ENCODE results near the gene CCT2.
A peak's percentile ranks its signal among the peaks of the same experiment; 100 is the strongest.

CCT2 gene

GRCh38 chr12:69608114-69608513, 22.9 kb downstream of the CCT2 start:
- no peaks in the 10 kb centered on the region for H3K4me1 Mint-ChIP-seq

GRCh38 chr12:69610126-69610525, 24.9 kb downstream of the CCT2 start:
- H3K36me3 Mint-ChIP-seq = no peaks in the 10 kb centered on the region
- no peaks in the 10 kb centered on the region for H3K4me1 Mint-ChIP-seq
- no peak for ATAC-seq
- H3K4me3 Mint-ChIP-seq = no peak overlapping the region
- no peak overlapping the region for H3K27ac Mint-ChIP-seq
- H3K9me3 Mint-ChIP-seq = no peaks in the 10 kb centered on the region
- H3K27me3 Mint-ChIP-seq = no peaks in the 10 kb centered on the region

More at GRCh38 chr12:69608114-69608513, 22.9 kb downstream of the CCT2 start:
- Mint-ChIP-seq H3K9me3 (peaks cover 4% of the 10 kb centered on the region), H3K27ac (no peak overlapping the region), H3K4me3 (no peak overlapping the region), H3K27me3 (no peaks in the 10 kb centered on the region), H3K36me3 (peaks cover 6% of the 10 kb centered on the region)
- no peak for ATAC-seq

DNA sequence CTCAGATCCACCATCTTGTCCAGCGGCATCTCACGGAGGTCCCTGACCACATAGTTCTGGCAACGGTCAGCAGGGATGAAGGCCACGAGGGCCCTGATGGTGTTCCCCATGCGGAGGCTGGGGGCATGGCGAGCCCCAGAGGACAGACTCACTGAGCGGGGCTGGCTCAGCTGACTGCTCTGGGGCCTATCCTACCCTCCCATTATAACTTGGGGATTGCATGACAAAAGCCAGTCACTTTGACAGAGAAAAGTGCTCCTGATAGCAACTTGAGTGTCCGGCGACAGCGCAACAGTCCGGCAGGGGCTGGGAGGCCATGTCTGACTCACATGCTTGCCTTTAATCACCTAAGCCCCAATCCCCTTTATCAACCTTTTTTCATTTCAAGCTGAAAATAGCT, 25.5 kb downstream of the CCT2 start, which contains the start of gene LRRC10:
Gene LRRC10 (minus strand): TSS at position 179 of the 400 bp plus-strand sequence. CDS start 69 bp downstream, at position 110.
- Mint-ChIP-seq H3K9me3 (no peaks in the 10 kb centered on the region), H3K36me3 (no peaks in the 10 kb centered on the region), H3K4me3 (no peak within 1 kb of the TSS), H3K27me3 (no peaks in the 10 kb centered on the region), H3K27ac (no peak within 1 kb of the TSS), H3K4me1 (peaks cover 3% of the 10 kb centered on the region)
- ATAC-seq = no peak

DNA sequence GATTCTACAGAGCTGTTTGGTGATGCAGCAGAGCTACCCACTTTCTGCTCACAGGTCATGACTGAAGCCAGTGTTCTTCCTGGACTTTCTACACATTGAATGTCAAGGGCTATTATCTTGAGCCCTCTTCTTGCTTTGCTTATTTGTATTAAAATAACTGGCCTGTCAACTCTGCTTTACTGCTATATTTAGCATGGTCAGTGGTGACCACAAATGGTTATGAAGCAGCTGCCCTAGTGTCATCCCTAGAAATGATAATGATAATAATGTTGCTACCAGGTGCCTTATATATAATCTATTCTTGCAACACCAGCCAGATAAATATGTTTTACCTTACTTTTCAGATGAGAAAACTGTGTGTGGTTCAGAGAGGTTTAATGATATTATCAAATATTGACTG, 28.1 kb downstream of the CCT2 start:
- H3K27me3 Mint-ChIP-seq = no peaks in the 10 kb centered on the region
- H3K4me3 Mint-ChIP-seq = no peak overlapping the region
- H3K36me3 Mint-ChIP-seq = no peaks in the 10 kb centered on the region
- peaks cover 11% of the 10 kb centered on the region for H3K4me1 Mint-ChIP-seq
- H3K27ac Mint-ChIP-seq = no peak overlapping the region
- no peaks in the 10 kb centered on the region for H3K9me3 Mint-ChIP-seq
- ATAC-seq = no peak

DNA sequence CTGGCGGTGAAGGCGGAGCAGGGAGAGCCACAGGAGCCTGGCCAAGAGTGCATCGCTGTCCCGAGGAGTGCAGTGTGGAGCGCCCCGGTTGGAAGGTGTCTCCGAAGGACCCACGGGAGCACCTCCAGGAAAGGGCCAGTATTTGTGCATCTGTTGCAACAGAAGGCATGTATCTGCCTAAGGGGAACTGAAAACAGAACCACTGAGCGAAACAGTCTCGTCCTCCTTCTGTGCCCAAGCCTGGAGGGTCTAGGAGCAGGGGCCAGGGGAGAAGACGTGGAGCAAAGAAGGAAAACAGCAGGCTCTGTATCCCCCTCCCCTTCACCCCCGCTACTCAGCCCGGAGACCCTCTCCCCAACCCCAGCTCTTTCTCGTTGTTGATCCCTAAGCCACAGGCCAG, 30.8 kb downstream of the CCT2 start:
- H3K27me3 Mint-ChIP-seq = peaks cover 8% of the 10 kb centered on the region
- no peak overlapping the region for H3K4me3 Mint-ChIP-seq
- no peak overlapping the region for H3K27ac Mint-ChIP-seq
- H3K4me1 Mint-ChIP-seq = peaks cover 11% of the 10 kb centered on the region
- no peaks in the 10 kb centered on the region for H3K9me3 Mint-ChIP-seq
- ATAC-seq = peak; percentile 57
- H3K36me3 Mint-ChIP-seq = no peaks in the 10 kb centered on the region

- Mint-ChIP-seq H3K4me1 (peaks cover 11% of the 10 kb centered on the region), H3K36me3 (no peaks in the 10 kb centered on the region), H3K27ac (no peak overlapping the region), H3K27me3 (peaks cover 11% of the 10 kb centered on the region), H3K4me3 (no peak overlapping the region), H3K9me3 (no peaks in the 10 kb centered on the region)
- no peak for ATAC-seq
These were observed 33.8 kb downstream of the CCT2 start for GRCh38 chr12:69619050-69619449.

GRCh38 chr12:69620077-69620476, 34.8 kb downstream of the CCT2 start:
- Mint-ChIP-seq H3K9me3 (no peaks in the 10 kb centered on the region), H3K4me1 (peaks cover 11% of the 10 kb centered on the region), H3K27ac (no peak overlapping the region), H3K4me3 (no peak overlapping the region), H3K36me3 (no peaks in the 10 kb centered on the region), H3K27me3 (peaks cover 11% of the 10 kb centered on the region)
- ATAC-seq = no peak

- peaks cover 5% of the 10 kb centered on the region for H3K4me1 Mint-ChIP-seq
- H3K27me3 Mint-ChIP-seq = peaks cover 11% of the 10 kb centered on the region
These were observed 35.7 kb downstream of the CCT2 start for GRCh38 chr12:69620921-69621320.

DNA sequence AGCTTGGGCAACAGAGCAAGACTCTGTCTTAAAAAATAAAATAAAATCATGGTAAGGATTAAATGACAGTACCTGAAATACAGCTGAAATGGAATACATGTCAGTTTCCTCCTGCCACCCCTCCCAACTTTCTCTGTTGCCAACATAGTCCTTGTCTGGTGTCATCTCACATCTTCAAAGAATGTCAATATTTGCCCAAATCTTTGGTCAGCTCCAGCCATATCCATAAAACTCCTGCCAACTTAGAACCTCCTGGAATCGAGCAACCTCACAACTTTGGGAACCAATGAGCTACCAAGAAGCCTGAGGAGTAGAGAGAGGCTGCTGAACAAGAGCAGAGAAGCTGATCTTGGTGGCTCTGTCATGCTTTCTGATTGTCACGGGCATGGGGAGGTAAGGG, 36.3 kb downstream of the CCT2 start:
- H3K36me3 Mint-ChIP-seq = no peaks in the 10 kb centered on the region
- no peak overlapping the region for H3K27ac Mint-ChIP-seq
- H3K4me3 Mint-ChIP-seq = no peak overlapping the region
- no peaks in the 10 kb centered on the region for H3K4me1 Mint-ChIP-seq
- no peaks in the 10 kb centered on the region for H3K9me3 Mint-ChIP-seq
- no peak for ATAC-seq
- H3K27me3 Mint-ChIP-seq = peaks cover 11% of the 10 kb centered on the region

More at GRCh38 chr12:69620921-69621320, 35.7 kb downstream of the CCT2 start:
- Mint-ChIP-seq H3K9me3 (no peaks in the 10 kb centered on the region), H3K27ac (no peak overlapping the region), H3K36me3 (no peaks in the 10 kb centered on the region), H3K4me3 (no peak overlapping the region)
- no peak for ATAC-seq

DNA sequence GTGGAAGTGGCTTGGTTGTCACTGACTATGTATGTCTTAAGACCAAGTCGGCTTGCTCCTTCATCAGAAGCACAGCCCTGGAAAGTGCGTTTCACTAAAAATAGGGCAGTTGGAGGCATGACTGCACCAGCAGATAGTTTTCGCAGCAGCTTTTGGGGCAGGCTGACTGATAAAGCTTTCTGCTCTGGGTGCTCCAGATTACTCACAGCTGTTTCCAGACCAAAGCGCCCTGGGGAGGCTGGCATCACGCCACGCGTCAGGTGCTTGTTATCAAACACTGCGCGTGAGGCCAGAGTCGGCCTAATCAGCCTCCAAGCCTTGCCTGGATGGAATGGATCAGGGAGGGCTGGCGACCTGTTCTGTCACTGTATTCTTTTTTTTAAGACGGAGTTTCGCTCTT, 38.7 kb downstream of the CCT2 start:
- Mint-ChIP-seq H3K27me3 (peaks cover 11% of the 10 kb centered on the region), H3K4me3 (no peak overlapping the region), H3K4me1 (no peaks in the 10 kb centered on the region), H3K36me3 (no peaks in the 10 kb centered on the region), H3K9me3 (no peaks in the 10 kb centered on the region), H3K27ac (no peak overlapping the region)
- no peak for ATAC-seq

- Mint-ChIP-seq H3K36me3 (no peaks in the 10 kb centered on the region), H3K27ac (no peak overlapping the region), H3K9me3 (no peaks in the 10 kb centered on the region), H3K4me3 (no peak overlapping the region), H3K4me1 (no peaks in the 10 kb centered on the region), H3K27me3 (no peaks in the 10 kb centered on the region)
- ATAC-seq = no peak
These were observed 42.2 kb downstream of the CCT2 start for GRCh38 chr12:69627501-69627900.

- Mint-ChIP-seq H3K4me1 (no peaks in the 10 kb centered on the region), H3K36me3 (no peaks in the 10 kb centered on the region), H3K9me3 (no peaks in the 10 kb centered on the region), H3K27ac (no peak overlapping the region), H3K27me3 (no peaks in the 10 kb centered on the region), H3K4me3 (no peak overlapping the region)
- no peak for ATAC-seq
These were observed 44.9 kb downstream of the CCT2 start for GRCh38 chr12:69630191-69630590.

GRCh38 chr12:69633061-69633460, 47.8 kb downstream of the CCT2 start:
- Mint-ChIP-seq H3K27me3 (no peaks in the 10 kb centered on the region), H3K36me3 (no peaks in the 10 kb centered on the region), H3K27ac (no peak overlapping the region), H3K4me3 (no peak overlapping the region), H3K4me1 (no peaks in the 10 kb centered on the region), H3K9me3 (no peaks in the 10 kb centered on the region)
- no peak for ATAC-seq

DNA sequence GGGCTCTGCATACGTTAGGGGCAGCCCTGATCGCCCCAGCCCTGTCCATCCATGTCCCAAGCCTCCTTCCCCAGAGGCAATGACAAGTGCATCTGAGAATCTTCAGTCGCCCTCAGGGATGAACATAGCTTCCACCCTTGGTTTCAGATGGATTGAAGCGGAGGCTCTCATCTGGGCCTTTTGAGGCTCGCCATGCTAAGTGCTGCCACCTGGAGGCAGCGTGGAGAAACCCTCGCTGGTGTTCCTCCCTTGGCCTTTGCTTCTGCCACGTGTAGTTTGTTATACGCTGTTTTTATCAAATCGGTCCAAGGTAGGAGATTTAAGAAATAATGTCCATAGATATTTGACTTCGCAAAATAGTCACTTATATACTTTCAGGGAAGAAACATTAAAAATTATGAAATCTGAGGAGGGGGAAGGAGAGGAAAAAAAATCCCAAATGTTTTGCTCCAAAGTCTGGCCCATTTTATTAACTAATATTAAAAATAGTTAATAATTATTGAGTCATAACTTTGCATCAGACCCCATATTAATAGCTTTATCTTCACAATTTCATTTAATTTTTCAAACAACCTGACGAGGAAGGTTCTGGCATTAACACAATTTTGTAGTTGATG, 54.2 kb downstream of the CCT2 start:
- peaks cover 6% of the 10 kb centered on the region for H3K4me1 Mint-ChIP-seq
- H3K27ac Mint-ChIP-seq = no peak overlapping the region
- no peaks in the 10 kb centered on the region for H3K9me3 Mint-ChIP-seq
- H3K27me3 Mint-ChIP-seq = no peaks in the 10 kb centered on the region
- H3K4me3 Mint-ChIP-seq = no peak overlapping the region
- no peaks in the 10 kb centered on the region for H3K36me3 Mint-ChIP-seq
- ATAC-seq = peak; percentile 69

GRCh38 chr12:69641546-69641945, 56.3 kb downstream of the CCT2 start:
- no peak overlapping the region for H3K4me3 Mint-ChIP-seq
- no peak overlapping the region for H3K27ac Mint-ChIP-seq

DNA sequence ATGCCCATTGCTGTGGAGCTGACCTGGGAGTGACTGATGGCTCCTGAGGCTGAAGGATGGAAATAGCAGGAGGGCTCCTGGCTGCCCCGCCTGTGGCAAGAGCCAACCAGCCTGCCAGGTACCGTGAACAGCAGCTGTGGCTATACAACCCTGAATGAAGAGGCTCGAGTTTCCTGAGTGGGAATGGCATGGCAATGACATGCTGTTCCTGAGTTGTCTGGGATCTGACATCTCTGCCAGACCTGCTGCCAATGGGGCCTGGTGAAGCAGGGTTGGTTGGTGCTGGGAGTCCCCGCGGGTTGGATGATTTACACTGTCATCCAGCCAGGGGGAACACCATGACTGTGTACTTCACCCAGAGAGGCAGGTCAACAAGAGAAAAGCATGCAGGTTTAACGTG, 57.3 kb downstream of the CCT2 start:
- H3K9me3 Mint-ChIP-seq = no peaks in the 10 kb centered on the region
- H3K36me3 Mint-ChIP-seq = no peaks in the 10 kb centered on the region
- no peak for ATAC-seq
- no peak overlapping the region for H3K4me3 Mint-ChIP-seq
- no peaks in the 10 kb centered on the region for H3K27me3 Mint-ChIP-seq
- peaks cover 6% of the 10 kb centered on the region for H3K4me1 Mint-ChIP-seq
- no peak overlapping the region for H3K27ac Mint-ChIP-seq

More at GRCh38 chr12:69641546-69641945, 56.3 kb downstream of the CCT2 start:
- no peaks in the 10 kb centered on the region for H3K36me3 Mint-ChIP-seq
- H3K27me3 Mint-ChIP-seq = no peaks in the 10 kb centered on the region
- H3K4me1 Mint-ChIP-seq = peaks cover 6% of the 10 kb centered on the region
- no peaks in the 10 kb centered on the region for H3K9me3 Mint-ChIP-seq
- no peak for ATAC-seq
